HepG2 (cell line): ENCODE results near the gene PIP5KL1. TPM values are rescaled to one million over a fixed set of nuclear protein-coding genes. Genes with fewer than 3 reads are reported as not detected.

Experiments used
- BCL3 ChIP-seq: sonication (generic); formaldehyde crosslinking; IDR thresholded peaks from 2 replicates; pipeline ENCODE4 v1.5.1; 2020; ENCODE audit warnings: mild to moderate bottlenecking, missing genetic modification reagents, moderate library complexity
- GABPA ChIP-seq, 2 experiments: IDR thresholded peaks; 2 replicates each; pipeline ENCODE4 v1.6.1; 2011 to 2016; ENCODE audit warnings: low read depth in 2 of 2, low read length in 1 of 2, missing biosample characterization in 1 of 2, missing genetic modification characterization in 1 of 2
- HMGA1 ChIP-seq: sonication (generic); formaldehyde crosslinking; conservative IDR thresholded peaks from 2 replicates; pipeline ENCODE4 v1.4.0; 2020; ENCODE audit warnings: missing genetic modification reagents
- HNF4G ChIP-seq, 2 experiments: sonication (generic) in 1 of 2; formaldehyde crosslinking in 1 of 2; IDR thresholded peaks; 2 replicates each; pipeline versions ENCODE4 v1.4.0 to v1.6.1; 2011 to 2020; ENCODE audit warnings: borderline replicate concordance in 2 of 2, low read depth in 2 of 2, mild to moderate bottlenecking in 2 of 2, low read length in 1 of 2, missing genetic modification reagents in 1 of 2, moderate library complexity in 1 of 2
- MBD4 ChIP-seq: IDR thresholded peaks from 2 replicates; pipeline ENCODE4 v1.6.1; 2012; ENCODE audit warnings: low read length, inconsistent platforms, borderline replicate concordance
- MXD4 ChIP-seq: IDR thresholded peaks from 2 replicates; pipeline ENCODE4 v1.6.1; 2016; ENCODE audit warnings: mild to moderate bottlenecking, missing biosample characterization, missing genetic modification reagents
- NFYC ChIP-seq: IDR thresholded peaks from 2 replicates; pipeline ENCODE4 v1.6.1; 2016; ENCODE audit warnings: missing genetic modification reagents, missing compliant biosample characterization
- TBL1XR1 ChIP-seq: fragments of 150-350 bp; IDR thresholded peaks from 2 replicates; pipeline ENCODE4 v1.6.1; 2014; ENCODE audit warnings: borderline replicate concordance, low read length; ENCODE audit not compliant: partially characterized antibody
- ZBTB1 ChIP-seq: sonication (generic); formaldehyde crosslinking; IDR thresholded peaks from 2 replicates; pipeline ENCODE4 v1.4.0; 2020; ENCODE audit warnings: missing genetic modification reagents, borderline replicate concordance
- ZBTB7B ChIP-seq: sonication (generic); formaldehyde crosslinking; IDR thresholded peaks from 2 replicates; pipeline ENCODE4 v1.4.0; 2020; ENCODE audit warnings: missing genetic modification reagents
- ZFP82 ChIP-seq: sonication (generic); formaldehyde crosslinking; IDR thresholded peaks from 2 replicates; pipeline ENCODE4 v1.5.1; 2020; ENCODE audit warnings: mild to moderate bottlenecking, missing genetic modification reagents, borderline replicate concordance
- ZKSCAN8 ChIP-seq: IDR thresholded peaks from 2 replicates; pipeline ENCODE4 v1.6.1; 2016; ENCODE audit warnings: borderline replicate concordance, missing genetic modification reagents, missing compliant biosample characterization
- ZNF124 ChIP-seq: sonication (generic); formaldehyde crosslinking; IDR thresholded peaks from 2 replicates; pipeline ENCODE4 v1.4.0; 2020; ENCODE audit warnings: missing genetic modification reagents
- ZNF232 ChIP-seq: sonication (generic); formaldehyde crosslinking; IDR thresholded peaks from 2 replicates; pipeline ENCODE4 v1.4.0; 2020; ENCODE audit warnings: missing genetic modification reagents, borderline replicate concordance
- ZNF264 ChIP-seq: sonication (generic); formaldehyde crosslinking; IDR thresholded peaks from 2 replicates; pipeline ENCODE4 v1.4.0; 2020; ENCODE audit warnings: missing genetic modification reagents
- ZNF430 ChIP-seq: sonication (generic); formaldehyde crosslinking; IDR thresholded peaks from 2 replicates; pipeline ENCODE4 v1.9.0; 2021; ENCODE audit warnings: mild to moderate bottlenecking, missing genetic modification reagents
- ZNF557 ChIP-seq: sonication (generic); formaldehyde crosslinking; IDR thresholded peaks from 2 replicates; pipeline ENCODE4 v1.4.0; 2020; ENCODE audit warnings: missing genetic modification reagents
- ZNF574 ChIP-seq: sonication (generic); formaldehyde crosslinking; IDR thresholded peaks from 2 replicates; pipeline ENCODE4 v1.4.0; 2020; ENCODE audit warnings: missing genetic modification reagents
- ZSCAN31 ChIP-seq: sonication (generic); formaldehyde crosslinking; IDR thresholded peaks from 2 replicates; pipeline ENCODE4 v1.5.0; 2020; ENCODE audit warnings: low read depth, mild to moderate bottlenecking, missing genetic modification reagents
- polyA plus RNA-seq, 8 experiments: library from polyadenylated mRNA; depleted of rRNA in 3 of 8; stranded (reverse) in 7 of 8; unstranded in 1 of 8; fragments of >200 nt; fragmentation: Illumina TruSeq in 4 of 8; extraction: Trizol in 4 of 8; gene quantifications; 2 replicates each; pipeline versions ENCODE4 v1.2.1 to v1.2.3, GENCODE V29; 2011 to 2016; ENCODE audit warnings: low read depth in 4 of 8, missing spikeins in 1 of 8, mixed read lengths in 1 of 8; ENCODE audit not compliant: insufficient read depth in 1 of 8
- total RNA-seq, 5 experiments: library from RNA; depleted of rRNA; stranded (reverse); fragments of >200 nt; fragmentation: Illumina TruSeq; extraction: Trizol; gene quantifications; 2 replicates each; pipeline ENCODE4 v1.2.3, GENCODE V29; 2016; ENCODE audit warnings: low read depth in 1 of 5
- TF ChIP-seq, protein P1 (sequence below): IDR thresholded peaks from 2 replicates; pipeline ENCODE4 v1.6.1; 2016; ENCODE audit warnings: missing biosample characterization, missing genetic modification reagents, low read depth
- TF ChIP-seq, protein P2 (sequence below), 2 experiments: sonication (generic) in 1 of 2; formaldehyde crosslinking in 1 of 2; IDR thresholded peaks; 2 replicates each; pipeline versions ENCODE4 v1.5.1 to v1.6.1; 2011 to 2020; ENCODE audit warnings: borderline replicate concordance in 1 of 2, low read depth in 1 of 2, low read length in 1 of 2, mild to moderate bottlenecking in 1 of 2, missing genetic modification reagents in 1 of 2, moderate library complexity in 1 of 2

Gene PIP5KL1
- total and polyA plus RNA-seq, 2 of the 13 experiments (the other 11 are each of a cell fraction or from before 2014, with no cell fraction given), result 0.20 to 0.49 TPM

GRCh38 chr9:127980060-127980705 lies 49.6 kb upstream of the PIP5KL1 start (continued):
- TF ChIP-seq MBD4 (no peak), ZNF264 (CRISPR knock-in tag) (no peak), ZSCAN31 (no peak), ZNF124 (CRISPR knock-in tag) (no peak), ZFP82 (CRISPR knock-in tag) (peak; percentile 85; the same call in 1 of the 2 replicates), ZKSCAN8 (CRISPR knock-in tag) (no peak), BCL3 (CRISPR knock-in tag) (no peak), ZNF430 (CRISPR knock-in tag) (0 out of 2 replicates have a peak, but pooled peaks have one; percentile 3), ZBTB1 (CRISPR knock-in tag) (no peak), MXD4 (CRISPR knock-in tag) (no peak), ZNF232 (CRISPR knock-in tag) (0 out of 2 replicates have a peak, but pooled peaks have one; percentile 25), ZBTB7B (no peak), ZNF574 (CRISPR knock-in tag) (no peak), GABPA (IDR thresholded peaks at IDR 0.05; ENCODE audit: low read depth, low read length) (no peak), GABPA (CRISPR knock-in tag; IDR thresholded peaks at IDR 0.05; ENCODE audit: low read depth) (no peak), HNF4G (IDR thresholded peaks at IDR 0.05; ENCODE audit: borderline replicate concordance, low read depth, low read length) (no peak), HNF4G (CRISPR knock-in tag; IDR thresholded peaks at IDR 0.05; ENCODE audit: borderline replicate concordance, low read depth) (no peak), ZNF557 (CRISPR knock-in tag) (no peak), NFYC (no peak), HMGA1 (CRISPR knock-in tag) (no peak), TBL1XR1 (no peak)
- TF ChIP-seq, protein P1, sequence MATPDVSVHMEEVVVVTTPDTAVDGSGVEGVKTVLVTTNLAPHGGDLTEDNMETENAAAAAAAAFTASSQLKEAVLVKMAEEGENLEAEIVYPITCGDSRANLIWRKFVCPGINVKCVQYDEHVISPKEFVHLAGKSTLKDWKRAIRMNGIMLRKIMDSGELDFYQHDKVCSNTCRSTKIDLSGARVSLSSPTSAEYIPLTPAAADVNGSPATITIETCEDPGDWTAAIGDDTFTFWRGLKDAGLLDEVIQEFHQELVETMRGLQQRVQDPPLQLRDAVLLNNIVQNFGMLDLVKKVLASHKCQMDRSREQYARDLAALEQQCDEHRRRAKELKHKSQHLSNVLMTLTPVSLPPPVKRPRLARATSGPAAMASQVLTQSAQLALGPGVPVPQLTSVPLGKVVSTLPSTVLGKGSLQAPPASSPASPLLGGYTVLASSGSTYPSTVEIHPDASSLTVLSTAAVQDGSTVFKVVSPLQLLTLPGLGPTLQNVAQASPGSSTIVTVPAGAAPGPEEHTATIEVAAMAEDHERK (CRISPR knock-in tag), result no peak
- TF ChIP-seq, protein P2, sequence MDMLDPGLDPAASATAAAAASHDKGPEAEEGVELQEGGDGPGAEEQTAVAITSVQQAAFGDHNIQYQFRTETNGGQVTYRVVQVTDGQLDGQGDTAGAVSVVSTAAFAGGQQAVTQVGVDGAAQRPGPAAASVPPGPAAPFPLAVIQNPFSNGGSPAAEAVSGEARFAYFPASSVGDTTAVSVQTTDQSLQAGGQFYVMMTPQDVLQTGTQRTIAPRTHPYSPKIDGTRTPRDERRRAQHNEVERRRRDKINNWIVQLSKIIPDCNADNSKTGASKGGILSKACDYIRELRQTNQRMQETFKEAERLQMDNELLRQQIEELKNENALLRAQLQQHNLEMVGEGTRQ (IDR thresholded peaks at IDR 0.05; ENCODE audit: low read depth, low read length), result no peak
- TF ChIP-seq, protein P2 (CRISPR knock-in tag; IDR thresholded peaks at IDR 0.05; ENCODE audit: borderline replicate concordance), result no peak
